GM13976 (cell line): Measurements from ENCODE around the gene EPN1.

ENCODE experiments used
- DNase-seq: peaks from one replicate; pipeline ENCODE4 v3.0.0; 2012; ENCODE audit warnings: low spot score
- CTCF ChIP-seq: IDR thresholded peaks from 2 replicates; pipeline ENCODE4 v1.5.1; 2012; ENCODE audit warnings: borderline replicate concordance, mild to moderate bottlenecking; ENCODE audit not compliant: insufficient read depth; ENCODE audit errors: extremely low read depth, missing control alignments, control extremely low read depth
- in situ Hi-C: fragments of 300-500 bp; cut with MboI; formaldehyde crosslinking; loops from one replicate; pipeline ENCODE4 v1.12.0; 2022; ENCODE audit warnings: low sequenced_read_pairs, mixed read lengths, inconsistent platforms; ENCODE audit not compliant: unreplicated experiment

Gene EPN1

GRCh38 chr19:55674841-55675660 is at the start of gene EPN1:
Gene EPN1 (plus strand): TSS chr19:55675226. CDS start chr19:55678628, 3,402 bp downstream.
- in situ Hi-C loops: no loop called here
- peak; percentile 99 for DNase-seq
- TF ChIP-seq CTCF: no peak

- in situ Hi-C loops: loop anchor here (5.0 kb wide), 1 partner anchor 109 kb away; no protein-coding TSS in a partner anchor
- TF ChIP-seq CTCF: no peak
- DNase-seq: no peak
Observed at GRCh38 chr19:55626350-55626749, 48.7 kb upstream of the EPN1 start.

GRCh38 chr19:55632463-55632834 is 42.6 kb upstream of the EPN1 start:
- peak; percentile 71 for DNase-seq
- in situ Hi-C loops: no loop called here
- TF ChIP-seq CTCF: peak; percentile 73

- DNase-seq: no peak
- in situ Hi-C loops: no loop called here
- no peak for TF ChIP-seq CTCF
Observed at GRCh38 chr19:55633861-55634260, 41.2 kb upstream of the EPN1 start.

- no peak for DNase-seq
- TF ChIP-seq CTCF: no peak
- in situ Hi-C loops: no loop called here
Observed at GRCh38 chr19:55635334-55635717, 39.7 kb upstream of the EPN1 start.

- DNase-seq: no peak
- in situ Hi-C loops: no loop called here
- TF ChIP-seq CTCF: no peak
Observed at GRCh38 chr19:55635856-55636440, 39.1 kb upstream of the EPN1 start.

GRCh38 chr19:55636723-55637122 is 38.3 kb upstream of the EPN1 start:
- no peak for TF ChIP-seq CTCF
- no peak for DNase-seq
- in situ Hi-C loops: no loop called here
